Measurements from ENCODE around the gene EDEM2. TPM values are rescaled to one million over a fixed set of nuclear protein-coding genes. Genes with fewer than 3 reads are reported as not detected.

The EDEM2 gene
- total and polyA plus RNA-seq, 2 of the 13 experiments (the other 11 are each of a cell fraction or from before 2014, with no cell fraction given), result 33.1 to 46.9 TPM

- TF ChIP-seq ZFP36L2 (CRISPR knock-in tag; IDR thresholded peaks at IDR 0.05) (no peak), ZNF773 (CRISPR knock-in tag; IDR thresholded peaks at IDR 0.05; ENCODE audit: borderline replicate concordance) (no peak; the same call in 1 of the 2 replicates), TFDP2 (CRISPR knock-in tag; IDR thresholded peaks at IDR 0.05) (peak; percentile 67; the same call in 1 of the 2 replicates), E2F5 (CRISPR knock-in tag; conservative IDR thresholded peaks at IDR 0.05) (peak; percentile 67; the same call in 1 of the 2 replicates), ZSCAN31 (CRISPR knock-in tag; IDR thresholded peaks at IDR 0.05; ENCODE audit: low read depth) (peak; percentile 97), ZNF331 (CRISPR knock-in tag; IDR thresholded peaks at IDR 0.05) (peak; percentile 86), DBP (CRISPR knock-in tag; IDR thresholded peaks at IDR 0.05; ENCODE audit: not compliant biosample characterization) (peak; percentile 85), ZNF530 (CRISPR knock-in tag; IDR thresholded peaks at IDR 0.05; ENCODE audit: low read depth) (no peak), MTA1 (CRISPR knock-in tag; IDR thresholded peaks at IDR 0.05; ENCODE audit: borderline replicate concordance) (peak; percentile 93; the same call in 1 of the 2 replicates), ZNF296 (CRISPR knock-in tag; conservative IDR thresholded peaks at IDR 0.05) (0 out of 2 replicates have a peak, but pooled peaks have one; percentile 27), ZNF276 (CRISPR knock-in tag; IDR thresholded peaks at IDR 0.05; ENCODE audit: low read depth) (peak; percentile 73), ARID4A (CRISPR knock-in tag; IDR thresholded peaks at IDR 0.05; ENCODE audit: borderline replicate concordance) (peak; percentile 98), ZNF282 (IDR thresholded peaks at IDR 0.05; ENCODE audit: partially characterized antibody) (no peak), NRL (CRISPR knock-in tag; IDR thresholded peaks at IDR 0.05; ENCODE audit: borderline replicate concordance) (peak; percentile 96), E2F2 (CRISPR knock-in tag; IDR thresholded peaks at IDR 0.05; ENCODE audit: borderline replicate concordance) (no peak; the same call in 1 of the 2 replicates), ASH2L (IDR thresholded peaks at IDR 0.05; ENCODE audit: insufficient read length, low read depth, low read length) (peak; percentile 89), ETV6 (CRISPR knock-in tag; conservative IDR thresholded peaks at IDR 0.05) (peak; percentile 10; the same call in 1 of the 2 replicates), ZNF768 (CRISPR knock-in tag; IDR thresholded peaks at IDR 0.05) (peak; percentile 78)
Observed at GRCh38 chr20:35146920-35147574, at the start of gene EDEM2 (continued).

All from HepG2 (cell line).